ENCODE data around the gene GNPDA1. TPM values are rescaled to one million over a fixed set of nuclear protein-coding genes. Genes with fewer than 3 reads are reported as not detected.

GNPDA1 gene
- total RNA-seq, 4 donors from 2014 or later = 14.0 to 29.7 (median 16.3) TPM

DNA sequence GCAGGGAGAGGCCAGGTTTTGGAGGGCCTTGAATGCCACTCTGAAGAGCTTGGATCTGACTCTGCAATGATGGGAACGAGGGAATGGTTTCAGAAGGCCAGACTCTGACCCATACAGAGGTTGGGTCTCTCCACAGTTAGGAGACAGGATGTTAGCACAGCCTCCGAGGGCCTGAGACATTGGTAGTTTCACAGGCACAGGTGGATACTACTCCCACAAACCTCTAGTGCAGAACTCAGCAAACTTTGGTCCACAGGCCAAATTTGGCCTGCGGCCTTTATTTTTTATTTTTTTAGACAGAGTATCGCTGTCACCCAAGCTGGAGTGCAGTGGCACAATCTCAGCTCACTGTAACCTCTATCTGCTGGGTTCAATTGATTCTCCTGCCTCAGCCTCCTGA, 2.9 kb downstream of the GNPDA1 start:
- TF ChIP-seq EP300 (IDR thresholded peaks at IDR 0.05) = no peak
- no peak for TF ChIP-seq POLR2A (IDR thresholded peaks at IDR 0.05)
- TF ChIP-seq, protein P1, sequence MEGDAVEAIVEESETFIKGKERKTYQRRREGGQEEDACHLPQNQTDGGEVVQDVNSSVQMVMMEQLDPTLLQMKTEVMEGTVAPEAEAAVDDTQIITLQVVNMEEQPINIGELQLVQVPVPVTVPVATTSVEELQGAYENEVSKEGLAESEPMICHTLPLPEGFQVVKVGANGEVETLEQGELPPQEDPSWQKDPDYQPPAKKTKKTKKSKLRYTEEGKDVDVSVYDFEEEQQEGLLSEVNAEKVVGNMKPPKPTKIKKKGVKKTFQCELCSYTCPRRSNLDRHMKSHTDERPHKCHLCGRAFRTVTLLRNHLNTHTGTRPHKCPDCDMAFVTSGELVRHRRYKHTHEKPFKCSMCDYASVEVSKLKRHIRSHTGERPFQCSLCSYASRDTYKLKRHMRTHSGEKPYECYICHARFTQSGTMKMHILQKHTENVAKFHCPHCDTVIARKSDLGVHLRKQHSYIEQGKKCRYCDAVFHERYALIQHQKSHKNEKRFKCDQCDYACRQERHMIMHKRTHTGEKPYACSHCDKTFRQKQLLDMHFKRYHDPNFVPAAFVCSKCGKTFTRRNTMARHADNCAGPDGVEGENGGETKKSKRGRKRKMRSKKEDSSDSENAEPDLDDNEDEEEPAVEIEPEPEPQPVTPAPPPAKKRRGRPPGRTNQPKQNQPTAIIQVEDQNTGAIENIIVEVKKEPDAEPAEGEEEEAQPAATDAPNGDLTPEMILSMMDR (IDR thresholded peaks at IDR 0.05) = no peak
- peaks cover 0 to 29% (median 11%) of the 10 kb centered on the region in 4 donors for H3K4me1 ChIP-seq
- H3K4me3 ChIP-seq = no peak overlapping the region
- no peak overlapping the region for H3K27ac ChIP-seq
- DNase-seq (ENCODE audit: low spot score in 2 of 2) = no peak
- H3K9me3 ChIP-seq = no peaks in the 10 kb centered on the region
- 81 to 85% methylated on average over 4 of the region's 4 CpGs for WGBS, 2 donors
- no peaks in the 10 kb centered on the region for H3K27me3 ChIP-seq
- peaks cover 0 to 64% (median 2%) of the 10 kb centered on the region in 3 donors for H3K36me3 ChIP-seq

GRCh38 chr5:142008813-142009212, 4.0 kb downstream of the GNPDA1 start:
- Histone ChIP-seq H3K27ac (no peak overlapping the region), H3K4me1 (peaks cover 0 to 28% (median 10%) of the 10 kb centered on the region in 4 donors), H3K27me3 (no peaks in the 10 kb centered on the region), H3K4me3 (no peak overlapping the region), H3K36me3 (peaks cover 0 to 75% (median 2%) of the 10 kb centered on the region in 3 donors), H3K9me3 (no peaks in the 10 kb centered on the region)
- TF ChIP-seq EP300 (IDR thresholded peaks at IDR 0.05) (no peak), POLR2A (IDR thresholded peaks at IDR 0.05) (no peak)
- no peak for DNase-seq (ENCODE audit: low spot score in 2 of 2)

GRCh38 chr5:142007237-142007544, 5.6 kb downstream of the GNPDA1 start:
- Histone ChIP-seq H3K27ac (no peak overlapping the region), H3K9me3 (no peaks in the 10 kb centered on the region), H3K36me3 (peaks cover 0 to 91% (median 2%) of the 10 kb centered on the region in 3 donors), H3K4me1 (peaks cover 0 to 18% (median 2%) of the 10 kb centered on the region in 4 donors), H3K4me3 (no peak overlapping the region), H3K27me3 (no peaks in the 10 kb centered on the region)
- 82 to 88% methylated on average over 1 of the region's 1 CpG for WGBS, 2 donors
- no peak for TF ChIP-seq EP300 (IDR thresholded peaks at IDR 0.05)
- no peak for DNase-seq (ENCODE audit: low spot score in 2 of 2)

- Histone ChIP-seq H3K9me3 (no peaks in the 10 kb centered on the region), H3K4me1 (peaks cover 0 to 12% (median 0%) of the 10 kb centered on the region in 4 donors), H3K27me3 (no peaks in the 10 kb centered on the region), H3K27ac (no peak overlapping the region), H3K36me3 (peaks cover 0 to 95% (median 2%) of the 10 kb centered on the region in 3 donors), H3K4me3 (no peak overlapping the region)
- TF ChIP-seq EP300 (IDR thresholded peaks at IDR 0.05) (no peak), POLR2A (IDR thresholded peaks at IDR 0.05) (no peak)
- TF ChIP-seq, protein P1 (IDR thresholded peaks at IDR 0.05) = no peak
- WGBS, 2 donors = 58 to 69% methylated on average over 3 of the region's 3 CpGs
- DNase-seq (ENCODE audit: low spot score in 2 of 2) = no peak
These were observed 6.2 kb downstream of the GNPDA1 start for GRCh38 chr5:142006363-142007236.

GRCh38 chr5:142003266-142003800, 9.5 kb downstream of the GNPDA1 start:
- H3K27ac ChIP-seq = no peak overlapping the region
- peaks cover 0 to 7% (median 0%) of the 10 kb centered on the region in 4 donors for H3K4me1 ChIP-seq
- no peak for DNase-seq (ENCODE audit: low spot score in 2 of 2)
- 56 to 65% methylated on average over 2 of the region's 2 CpGs for WGBS, 2 donors
- peaks cover 2 to 94% (median 4%) of the 10 kb centered on the region in 3 donors for H3K36me3 ChIP-seq
- H3K27me3 ChIP-seq = no peaks in the 10 kb centered on the region
- TF ChIP-seq, protein P1 (IDR thresholded peaks at IDR 0.05) = no peak
- no peak for TF ChIP-seq EP300 (IDR thresholded peaks at IDR 0.05)
- no peak for TF ChIP-seq POLR2A (IDR thresholded peaks at IDR 0.05)
- H3K9me3 ChIP-seq = no peaks in the 10 kb centered on the region
- no peak overlapping the region for H3K4me3 ChIP-seq
